ENCODE results near the gene DDX10. TPM values are rescaled to one million over a fixed set of nuclear protein-coding genes. Genes with fewer than 3 reads are reported as not detected.

The DDX10 gene
- total RNA-seq, 2 experiments from 2014 or later, result 32.5 to 42.6 TPM

GRCh38 chr11:108708173-108708572 is 43.3 kb downstream of the DDX10 start:
- Mint-ChIP-seq H3K27me3 (no peaks in the 10 kb centered on the region), H3K4me1 (peaks cover 23% of the 10 kb centered on the region), H3K9me3 (ENCODE audit: low read depth) (peaks cover 2% of the 10 kb centered on the region), H3K36me3 (peaks cover 70% of the 10 kb centered on the region), H3K4me3 (no peak overlapping the region), H3K27ac (no peak overlapping the region)
- no peak for ATAC-seq
- DNase-seq, result no peak
- CTCF ChIA-PET, result interaction anchor here (1.1 kb wide), 1 partner anchor 11 kb away, joined by 3 read pairs; no protein-coding TSS in a partner anchor

GRCh38 chr11:108709741-108710140 is 44.9 kb downstream of the DDX10 start:
- peaks cover 78% of the 10 kb centered on the region for H3K36me3 Mint-ChIP-seq
- CTCF ChIA-PET, result interaction anchor here (1.2 kb wide), 2 partner anchors 12 to 26 kb away, joined by 3 to 7 read pairs; no protein-coding TSS in a partner anchor
- no peak for ATAC-seq
- peak overlapping the region; percentile 27 for H3K27ac Mint-ChIP-seq
- DNase-seq, result no peak
- H3K27me3 Mint-ChIP-seq, result no peaks in the 10 kb centered on the region
- H3K4me1 Mint-ChIP-seq, result peaks cover 27% of the 10 kb centered on the region
- peaks cover 2% of the 10 kb centered on the region for H3K9me3 Mint-ChIP-seq (ENCODE audit: low read depth)
- no peak overlapping the region for H3K4me3 Mint-ChIP-seq

DNA sequence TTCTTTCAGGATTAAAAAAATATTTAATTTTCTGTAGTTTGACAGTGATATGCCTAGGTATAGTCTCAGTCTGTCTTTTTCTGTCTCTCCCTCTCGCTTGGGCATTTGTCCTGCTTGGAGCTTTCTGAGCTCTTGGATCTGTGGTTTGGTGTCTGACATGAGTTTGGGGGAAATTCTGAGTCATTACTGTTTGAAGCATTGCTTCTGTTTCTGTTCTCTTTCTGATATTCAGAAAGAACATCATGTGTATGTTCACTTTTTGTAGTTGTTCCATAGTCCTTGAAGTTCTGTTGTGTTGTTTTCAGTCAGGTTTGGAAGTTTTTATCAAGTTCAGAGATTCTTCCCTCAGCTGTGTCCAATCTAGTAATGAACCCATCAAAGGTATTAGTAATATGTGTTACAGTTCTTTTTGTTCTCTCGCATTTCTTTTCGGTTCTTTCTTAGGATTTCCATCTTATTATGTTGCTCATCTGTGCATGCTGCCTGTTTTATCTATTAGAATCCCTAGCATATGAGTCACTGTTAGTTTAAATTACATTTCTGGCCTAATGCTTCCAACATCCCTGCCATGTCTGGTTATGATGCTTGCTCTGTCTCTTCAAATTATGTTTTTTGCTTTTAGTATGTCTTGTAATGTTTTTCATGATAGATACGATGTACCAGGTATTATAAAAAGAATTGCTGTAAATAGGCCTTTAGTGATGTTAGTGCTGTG is 48.4 kb downstream of the DDX10 start:
- H3K9me3 Mint-ChIP-seq (ENCODE audit: low read depth), result peaks cover 2% of the 10 kb centered on the region
- ATAC-seq (peak; percentile 47), DNase-seq (no peak)
- no peak overlapping the region for H3K27ac Mint-ChIP-seq
- CTCF ChIA-PET, result interaction anchor here (0.7 kb wide), 1 partner anchor 44 kb away, joined by 3 read pairs; no protein-coding TSS in a partner anchor
- H3K36me3 Mint-ChIP-seq, result peaks cover 71% of the 10 kb centered on the region
- H3K4me3 Mint-ChIP-seq, result no peak overlapping the region
- no peaks in the 10 kb centered on the region for H3K27me3 Mint-ChIP-seq
- peaks cover 25% of the 10 kb centered on the region for H3K4me1 Mint-ChIP-seq

GRCh38 chr11:108715239-108715638 is 50.4 kb downstream of the DDX10 start:
- ATAC-seq, result no peak
- Mint-ChIP-seq H3K4me3 (no peak overlapping the region), H3K36me3 (peaks cover 66% of the 10 kb centered on the region), H3K27ac (no peak overlapping the region), H3K4me1 (peaks cover 13% of the 10 kb centered on the region), H3K9me3 (ENCODE audit: low read depth) (no peaks in the 10 kb centered on the region), H3K27me3 (no peaks in the 10 kb centered on the region)
- no peak for DNase-seq
- CTCF ChIA-PET, result interaction anchor here (1.1 to 1.5 kb wide), 3 partner anchors 9 to 19 kb away, joined by 3 to 5 read pairs (median 3); no protein-coding TSS in a partner anchor

DNA sequence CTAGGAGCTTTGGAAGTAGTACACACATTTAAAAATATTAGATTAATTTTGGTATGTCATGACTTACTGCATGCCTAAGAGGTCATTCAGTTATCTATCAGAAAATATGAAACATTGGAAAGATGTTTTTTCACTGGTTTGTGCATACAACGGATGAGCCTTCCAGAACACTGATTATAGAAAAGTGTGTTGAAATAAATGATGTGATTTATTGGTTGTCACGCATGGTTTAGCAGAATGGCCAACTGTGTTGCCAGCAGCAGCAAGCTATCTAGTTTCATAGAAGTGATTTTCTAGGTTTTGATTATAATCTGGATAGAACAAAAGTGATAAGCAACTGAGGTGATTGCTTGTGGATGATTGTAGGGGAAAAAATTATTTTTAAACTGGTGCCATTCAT is 53.6 kb downstream of the DDX10 start:
- Mint-ChIP-seq H3K4me3 (no peak overlapping the region), H3K27me3 (no peaks in the 10 kb centered on the region), H3K27ac (no peak overlapping the region), H3K36me3 (peaks cover 55% of the 10 kb centered on the region), H3K4me1 (peaks cover 1% of the 10 kb centered on the region), H3K9me3 (ENCODE audit: low read depth) (no peaks in the 10 kb centered on the region)
- CTCF ChIA-PET, result interaction anchor here (0.7 to 1.0 kb wide), 2 partner anchors 15 to 65 kb away, joined by 3 read pairs; no protein-coding TSS in a partner anchor
- DNase-seq, result no peak
- ATAC-seq, result no peak

- CTCF ChIA-PET, result interaction anchor here (1.1 kb wide), 1 partner anchor 9 kb away, joined by 7 read pairs; no protein-coding TSS in a partner anchor
- H3K27ac Mint-ChIP-seq, result no peak overlapping the region
- H3K4me3 Mint-ChIP-seq, result no peak overlapping the region
- H3K9me3 Mint-ChIP-seq (ENCODE audit: low read depth), result peaks cover 5% of the 10 kb centered on the region
- H3K36me3 Mint-ChIP-seq, result peaks cover 46% of the 10 kb centered on the region
- H3K4me1 Mint-ChIP-seq, result peaks cover 34% of the 10 kb centered on the region
- ATAC-seq (no peak), DNase-seq (no peak)
- no peaks in the 10 kb centered on the region for H3K27me3 Mint-ChIP-seq
Measured at GRCh38 chr11:108724974-108725689, 60.3 kb downstream of the DDX10 start.

- no peak for ATAC-seq
- CTCF ChIA-PET, result interaction anchor here (1.2 kb wide), 1 partner anchor 11 kb away, joined by 3 read pairs; no protein-coding TSS in a partner anchor
- peak overlapping the region; percentile 26 for H3K27ac Mint-ChIP-seq
Measured at GRCh38 chr11:108726077-108726800, 61.4 kb downstream of the DDX10 start.

DNA sequence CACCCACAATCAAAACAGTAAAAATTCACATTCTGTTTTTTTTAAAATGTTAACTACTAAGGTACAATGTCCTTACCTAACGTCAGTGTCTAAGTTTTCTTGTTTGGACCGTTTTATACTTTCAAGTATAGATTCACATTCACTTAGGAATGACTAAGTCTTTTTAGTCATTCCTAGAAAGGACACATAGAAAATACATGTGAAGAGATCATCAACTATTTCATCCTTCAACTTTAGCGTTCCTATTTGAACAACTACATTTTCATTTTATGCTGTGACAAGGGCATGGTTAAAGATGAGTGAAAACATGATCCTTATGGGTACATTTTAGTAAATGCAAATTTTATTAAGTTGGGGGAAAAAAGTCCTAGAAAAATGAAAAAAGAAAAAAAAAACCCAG is 62.8 kb downstream of the DDX10 start:
- Mint-ChIP-seq H3K27me3 (no peaks in the 10 kb centered on the region), H3K27ac (no peak overlapping the region), H3K9me3 (ENCODE audit: low read depth) (peaks cover 5% of the 10 kb centered on the region), H3K4me3 (no peak overlapping the region), H3K36me3 (peaks cover 46% of the 10 kb centered on the region), H3K4me1 (peaks cover 43% of the 10 kb centered on the region)
- DNase-seq (no peak), ATAC-seq (peak; percentile 39)
- CTCF ChIA-PET, result no interaction called here

More at GRCh38 chr11:108726077-108726800, 61.4 kb downstream of the DDX10 start:
- no peak for DNase-seq
- Mint-ChIP-seq H3K36me3 (peaks cover 44% of the 10 kb centered on the region), H3K4me1 (peaks cover 37% of the 10 kb centered on the region), H3K9me3 (ENCODE audit: low read depth) (peaks cover 5% of the 10 kb centered on the region), H3K4me3 (peak overlapping the region; percentile 52), H3K27me3 (no peaks in the 10 kb centered on the region)

DNA sequence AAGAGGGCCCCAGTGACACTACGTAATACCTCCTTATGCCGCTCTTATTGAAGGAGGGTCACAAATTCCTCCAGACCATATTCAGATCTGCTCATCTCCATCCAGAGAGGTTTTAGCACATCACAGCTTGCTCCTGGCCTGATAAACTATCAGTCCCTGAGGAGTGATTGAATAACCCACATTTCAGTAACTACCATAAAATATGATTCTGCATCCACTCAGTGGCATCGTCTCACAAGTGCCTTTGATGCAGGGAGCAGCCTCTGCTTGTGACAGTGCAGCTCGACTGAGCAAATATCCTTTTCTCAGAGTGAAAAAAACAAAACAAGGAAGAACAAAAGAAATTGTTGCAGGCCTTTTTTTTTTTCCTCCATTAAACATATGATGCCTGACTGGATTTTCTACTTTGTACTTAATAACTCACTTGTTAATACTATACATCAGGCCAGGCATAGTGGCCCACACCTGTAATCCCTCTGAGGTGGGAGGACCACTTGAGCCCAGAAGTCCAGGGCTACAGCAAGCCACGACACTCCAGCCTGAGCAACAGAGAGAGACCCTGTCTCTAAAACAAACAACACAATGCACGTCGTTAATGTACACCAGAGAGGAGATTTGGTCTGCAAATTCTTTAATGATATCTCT is 64.5 kb downstream of the DDX10 start:
- ATAC-seq (no peak), DNase-seq (no peak)
- no peak overlapping the region for H3K27ac Mint-ChIP-seq
- H3K4me1 Mint-ChIP-seq, result peaks cover 57% of the 10 kb centered on the region
- peaks cover 5% of the 10 kb centered on the region for H3K9me3 Mint-ChIP-seq (ENCODE audit: low read depth)
- no peaks in the 10 kb centered on the region for H3K27me3 Mint-ChIP-seq
- H3K36me3 Mint-ChIP-seq, result peaks cover 36% of the 10 kb centered on the region
- H3K4me3 Mint-ChIP-seq, result no peak overlapping the region
- CTCF ChIA-PET, result interaction anchor here (1.1 kb wide), 1 partner anchor 9 kb away, joined by 4 read pairs; no protein-coding TSS in a partner anchor

DNA sequence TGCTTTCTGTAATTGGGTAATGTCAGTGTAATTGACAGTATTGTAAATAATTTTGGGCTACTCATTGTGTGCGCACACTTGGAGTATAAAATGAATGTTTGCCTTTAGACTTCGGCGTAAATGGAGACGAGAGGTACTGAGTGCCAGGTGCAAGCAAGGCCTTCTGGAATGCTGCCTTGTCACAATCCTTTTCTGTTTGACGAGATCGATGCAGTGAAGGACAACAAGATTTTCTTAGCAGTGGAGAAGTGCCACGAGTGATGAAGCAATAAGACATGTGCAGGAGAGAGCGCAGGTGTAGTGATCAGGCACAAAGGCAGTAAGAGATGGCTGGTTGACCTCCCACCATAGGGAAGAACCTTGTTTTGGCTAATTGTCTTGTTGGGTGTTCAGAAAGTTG is 67.5 kb downstream of the DDX10 start:
- ATAC-seq (no peak), DNase-seq (no peak)
- Mint-ChIP-seq H3K4me3 (no peak overlapping the region), H3K27me3 (no peaks in the 10 kb centered on the region), H3K9me3 (ENCODE audit: low read depth) (no peaks in the 10 kb centered on the region), H3K36me3 (peaks cover 34% of the 10 kb centered on the region), H3K27ac (peak overlapping the region; percentile 16), H3K4me1 (peaks cover 48% of the 10 kb centered on the region)
- CTCF ChIA-PET, result interaction anchor here (2.3 to 2.6 kb wide), 2 partner anchors 8 to 21 kb away, joined by 7 to 9 read pairs; no protein-coding TSS in a partner anchor

GRCh38 chr11:108733479-108734116 is 68.7 kb downstream of the DDX10 start:
- CTCF ChIA-PET, result interaction anchor here (0.7 to 2.8 kb wide), 7 partner anchors 9 to 138 kb away, joined by 3 to 16 read pairs (median 7); no protein-coding TSS in a partner anchor
- DNase-seq (peak; percentile 61), ATAC-seq (peak; percentile 91)
- H3K4me1 Mint-ChIP-seq, result peaks cover 43% of the 10 kb centered on the region
- H3K36me3 Mint-ChIP-seq, result peaks cover 34% of the 10 kb centered on the region
- H3K27me3 Mint-ChIP-seq, result no peaks in the 10 kb centered on the region
- no peaks in the 10 kb centered on the region for H3K9me3 Mint-ChIP-seq (ENCODE audit: low read depth)
- H3K4me3 Mint-ChIP-seq, result peak overlapping the region; percentile 48
- peak overlapping the region; percentile 74 for H3K27ac Mint-ChIP-seq

DNA sequence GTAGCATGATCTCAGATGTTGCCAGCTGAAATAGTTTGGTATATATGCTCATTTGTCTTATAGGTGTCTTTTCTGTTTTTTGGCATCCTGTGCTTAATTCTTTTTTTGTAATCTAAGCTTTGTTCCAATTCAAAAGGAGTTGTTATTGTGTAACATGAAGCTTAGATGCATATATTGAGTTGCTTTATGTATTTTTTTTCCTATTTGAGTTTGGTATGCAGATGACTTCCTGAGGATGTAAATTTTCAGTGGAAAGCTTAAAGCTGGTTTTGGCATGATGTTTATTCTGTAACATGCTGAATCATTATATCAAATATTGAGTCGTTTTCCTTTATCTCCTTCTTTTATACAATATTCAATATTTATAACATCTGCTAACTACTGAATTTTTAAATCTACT is 69.4 kb downstream of the DDX10 start:
- CTCF ChIA-PET, result interaction anchor here (0.7 to 2.8 kb wide), 10 partner anchors 10 to 137 kb away, joined by 3 to 16 read pairs (median 5); partner anchors contain the start of gene DDX10
- peaks cover 31% of the 10 kb centered on the region for H3K36me3 Mint-ChIP-seq
- peak overlapping the region; percentile 74 for H3K27ac Mint-ChIP-seq
- no peaks in the 10 kb centered on the region for H3K9me3 Mint-ChIP-seq (ENCODE audit: low read depth)
- H3K4me1 Mint-ChIP-seq, result peaks cover 37% of the 10 kb centered on the region
- ATAC-seq (no peak), DNase-seq (no peak)
- no peaks in the 10 kb centered on the region for H3K27me3 Mint-ChIP-seq
- H3K4me3 Mint-ChIP-seq, result no peak overlapping the region
